ENCODE data around the gene MAGOH.

DNA sequence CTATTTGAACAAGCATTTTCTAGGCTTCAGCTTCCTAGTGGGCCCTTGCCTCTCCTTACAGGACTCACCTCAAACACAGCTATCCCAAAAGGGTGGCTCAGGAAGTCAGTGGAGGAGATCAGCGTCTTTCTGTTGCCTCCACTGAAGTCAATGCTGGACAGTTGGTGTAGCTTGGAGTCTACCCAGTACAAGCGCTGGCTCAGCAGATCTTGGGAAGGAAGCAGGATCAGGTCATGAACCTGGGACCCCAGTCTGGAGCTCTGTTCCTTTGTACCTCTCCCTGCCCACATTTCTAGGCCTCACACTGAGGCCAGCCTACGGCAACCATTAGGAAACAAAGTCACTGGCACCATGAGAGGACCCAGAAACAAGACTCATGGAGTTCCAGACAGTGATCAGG lies 23.7 kb upstream of the MAGOH start:
- TF ChIP-seq GATA3 (IDR thresholded peaks at IDR 0.05; ENCODE audit: low read depth, low read length) (no peak), GATA2 (IDR thresholded peaks at IDR 0.05; ENCODE audit: low read depth, low read length) (no peak)
